ENCODE data around the gene IQCK.

Gene IQCK

GRCh38 chr16:19850131-19850817 is 132.2 kb downstream of the IQCK start:
- H3K27me3 ChIP-seq (ENCODE audit: low read length): no peaks in the 10 kb centered on the region
- no peaks in the 10 kb centered on the region for H3F3A ChIP-seq (ENCODE audit: insufficient read depth)
- no peak overlapping the region for H2AFZ ChIP-seq (ENCODE audit: low read depth, low read length, severe bottlenecking)
- TF ChIP-seq, protein P1, sequence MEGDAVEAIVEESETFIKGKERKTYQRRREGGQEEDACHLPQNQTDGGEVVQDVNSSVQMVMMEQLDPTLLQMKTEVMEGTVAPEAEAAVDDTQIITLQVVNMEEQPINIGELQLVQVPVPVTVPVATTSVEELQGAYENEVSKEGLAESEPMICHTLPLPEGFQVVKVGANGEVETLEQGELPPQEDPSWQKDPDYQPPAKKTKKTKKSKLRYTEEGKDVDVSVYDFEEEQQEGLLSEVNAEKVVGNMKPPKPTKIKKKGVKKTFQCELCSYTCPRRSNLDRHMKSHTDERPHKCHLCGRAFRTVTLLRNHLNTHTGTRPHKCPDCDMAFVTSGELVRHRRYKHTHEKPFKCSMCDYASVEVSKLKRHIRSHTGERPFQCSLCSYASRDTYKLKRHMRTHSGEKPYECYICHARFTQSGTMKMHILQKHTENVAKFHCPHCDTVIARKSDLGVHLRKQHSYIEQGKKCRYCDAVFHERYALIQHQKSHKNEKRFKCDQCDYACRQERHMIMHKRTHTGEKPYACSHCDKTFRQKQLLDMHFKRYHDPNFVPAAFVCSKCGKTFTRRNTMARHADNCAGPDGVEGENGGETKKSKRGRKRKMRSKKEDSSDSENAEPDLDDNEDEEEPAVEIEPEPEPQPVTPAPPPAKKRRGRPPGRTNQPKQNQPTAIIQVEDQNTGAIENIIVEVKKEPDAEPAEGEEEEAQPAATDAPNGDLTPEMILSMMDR (IDR thresholded peaks at IDR 0.05; ENCODE audit: insufficient read depth, low read length, poor library complexity, severe bottlenecking): no peak
- no peaks in the 10 kb centered on the region for H4K20me1 ChIP-seq (ENCODE audit: low read depth, low read length)
- no peaks in the 10 kb centered on the region for H3K36me3 ChIP-seq (ENCODE audit: low read length)
- H3K9ac ChIP-seq (ENCODE audit: low read length): no peak overlapping the region
- no peak overlapping the region for H3K27ac ChIP-seq (ENCODE audit: low read depth, low read length)
- no peaks in the 10 kb centered on the region for H3K9me3 ChIP-seq (ENCODE audit: insufficient read depth, low read length)
- H3K79me2 ChIP-seq (ENCODE audit: insufficient read depth, low read length): no peaks in the 10 kb centered on the region
- no peak overlapping the region for H3K4me2 ChIP-seq (ENCODE audit: low read depth, low read length, poor library complexity, severe bottlenecking)
- H3K9me2 ChIP-seq (replicated peaks; ENCODE audit: insufficient read depth, low read length): no peaks in the 10 kb centered on the region
- no peak overlapping the region for H3K4me3 ChIP-seq (ENCODE audit: insufficient read depth, low read length, poor library complexity, severe bottlenecking)

- Histone ChIP-seq H4K20me1 (ENCODE audit: low read depth, low read length) (no peaks in the 10 kb centered on the region), H3F3A (ENCODE audit: insufficient read depth) (no peaks in the 10 kb centered on the region), H2AFZ (ENCODE audit: low read depth, low read length, severe bottlenecking) (no peak overlapping the region), H3K27me3 (ENCODE audit: low read length) (no peaks in the 10 kb centered on the region), H3K27ac (ENCODE audit: low read depth, low read length) (no peak overlapping the region), H3K4me2 (ENCODE audit: low read depth, low read length, poor library complexity, severe bottlenecking) (no peak overlapping the region), H3K9me2 (replicated peaks; ENCODE audit: insufficient read depth, low read length) (no peaks in the 10 kb centered on the region), H3K9me3 (ENCODE audit: insufficient read depth, low read length) (no peaks in the 10 kb centered on the region), H3K4me3 (ENCODE audit: insufficient read depth, low read length, poor library complexity, severe bottlenecking) (no peak overlapping the region), H3K9ac (ENCODE audit: low read length) (no peak overlapping the region), H3K36me3 (ENCODE audit: low read length) (no peaks in the 10 kb centered on the region), H3K79me2 (ENCODE audit: insufficient read depth, low read length) (no peaks in the 10 kb centered on the region)
- TF ChIP-seq, protein P1 (IDR thresholded peaks at IDR 0.05; ENCODE audit: insufficient read depth, low read length, poor library complexity, severe bottlenecking): no peak
- no peak for TF ChIP-seq EZH2phosphoT487 (conservative IDR thresholded peaks at IDR 0.05; ENCODE audit: low read length)
Observed at GRCh38 chr16:19851476-19851875, 133.4 kb downstream of the IQCK start.

GRCh38 chr16:19853132-19853741 is 135.2 kb downstream of the IQCK start:
- no peaks in the 10 kb centered on the region for H3K36me3 ChIP-seq (ENCODE audit: low read length)
- H4K20me1 ChIP-seq (ENCODE audit: low read depth, low read length): no peaks in the 10 kb centered on the region
- TF ChIP-seq, protein P1 (IDR thresholded peaks at IDR 0.05; ENCODE audit: insufficient read depth, low read length, poor library complexity, severe bottlenecking): no peak
- TF ChIP-seq EZH2phosphoT487 (conservative IDR thresholded peaks at IDR 0.05; ENCODE audit: low read length): no peak
- H3K79me2 ChIP-seq (ENCODE audit: insufficient read depth, low read length): no peaks in the 10 kb centered on the region
- H3K9me3 ChIP-seq (ENCODE audit: insufficient read depth, low read length): no peaks in the 10 kb centered on the region
- H3K4me3 ChIP-seq (ENCODE audit: insufficient read depth, low read length, poor library complexity, severe bottlenecking): no peak overlapping the region
- H3K27me3 ChIP-seq (ENCODE audit: low read length): no peaks in the 10 kb centered on the region
- no peak overlapping the region for H2AFZ ChIP-seq (ENCODE audit: low read depth, low read length, severe bottlenecking)
- H3K27ac ChIP-seq (ENCODE audit: low read depth, low read length): no peak overlapping the region
- H3K9me2 ChIP-seq (replicated peaks; ENCODE audit: insufficient read depth, low read length): no peaks in the 10 kb centered on the region
- no peak overlapping the region for H3K9ac ChIP-seq (ENCODE audit: low read length)
- H3F3A ChIP-seq (ENCODE audit: insufficient read depth): no peaks in the 10 kb centered on the region
- H3K4me2 ChIP-seq (ENCODE audit: low read depth, low read length, poor library complexity, severe bottlenecking): no peak overlapping the region

Data from SU-DHL-6 (cell line).